ENCODE measurements around the gene SPAG4. TPM values are rescaled to one million over a fixed set of nuclear protein-coding genes. Genes with fewer than 3 reads are reported as not detected.

Gene SPAG4
- total and polyA plus RNA-seq, 8 donors, result 2.9 to 39.7 (median 3.9) TPM; not detected in 3

DNA sequence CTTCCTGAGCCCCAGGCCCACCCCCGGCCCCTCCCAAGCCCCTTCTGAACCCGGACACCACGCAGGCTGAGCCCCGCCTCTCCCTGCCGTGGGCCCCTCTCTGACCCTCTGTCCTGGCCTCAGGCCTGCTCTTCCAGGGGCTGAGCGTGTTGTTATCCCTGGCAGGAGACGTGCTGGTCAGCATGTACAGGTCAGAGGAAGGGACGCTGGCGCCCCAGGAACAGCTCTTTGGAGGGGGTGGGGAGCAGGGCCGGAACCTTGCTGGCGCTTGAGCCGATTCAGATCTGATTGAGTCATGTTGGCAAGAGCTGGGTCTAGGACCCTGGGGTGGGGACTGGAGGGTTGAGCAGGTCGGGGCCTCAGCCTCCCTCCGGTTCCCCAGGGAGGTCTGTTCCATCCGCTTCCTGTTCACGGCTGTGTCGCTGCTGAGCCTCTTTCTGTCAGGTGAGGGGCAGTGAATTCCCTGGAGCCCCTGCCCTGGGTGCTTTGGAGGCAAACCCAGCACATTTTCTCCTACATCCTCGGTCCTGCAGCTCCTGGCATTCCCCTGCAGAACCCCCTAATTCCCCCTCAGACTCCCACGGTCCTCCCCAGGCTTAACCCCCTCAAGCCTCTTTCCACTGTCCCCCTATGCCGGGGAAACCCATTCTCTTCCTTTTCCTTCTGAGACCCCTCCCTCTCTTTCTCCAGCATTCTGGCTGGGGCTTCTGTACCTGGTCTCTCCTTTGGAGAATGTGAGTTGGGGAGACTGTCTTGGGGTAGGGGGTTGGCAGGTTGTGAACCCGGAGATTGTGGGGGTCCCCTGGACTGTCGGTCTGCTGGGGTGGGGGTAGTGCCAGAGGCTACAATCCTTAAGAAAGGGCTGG lies 2.0 kb downstream of the SPAG4 start:
- intact Hi-C loops (cut with DNase I; ENCODE audit: low total_unique reads), result no loop called here
- WGBS, 5 donors, result 8 to 15% (median 12%) methylated on average over 19 to 22 of the region's 22 CpGs
- TF ChIP-seq POLR2A (IDR thresholded peaks at IDR 0.05), result no peak
- TF ChIP-seq, protein P1, sequence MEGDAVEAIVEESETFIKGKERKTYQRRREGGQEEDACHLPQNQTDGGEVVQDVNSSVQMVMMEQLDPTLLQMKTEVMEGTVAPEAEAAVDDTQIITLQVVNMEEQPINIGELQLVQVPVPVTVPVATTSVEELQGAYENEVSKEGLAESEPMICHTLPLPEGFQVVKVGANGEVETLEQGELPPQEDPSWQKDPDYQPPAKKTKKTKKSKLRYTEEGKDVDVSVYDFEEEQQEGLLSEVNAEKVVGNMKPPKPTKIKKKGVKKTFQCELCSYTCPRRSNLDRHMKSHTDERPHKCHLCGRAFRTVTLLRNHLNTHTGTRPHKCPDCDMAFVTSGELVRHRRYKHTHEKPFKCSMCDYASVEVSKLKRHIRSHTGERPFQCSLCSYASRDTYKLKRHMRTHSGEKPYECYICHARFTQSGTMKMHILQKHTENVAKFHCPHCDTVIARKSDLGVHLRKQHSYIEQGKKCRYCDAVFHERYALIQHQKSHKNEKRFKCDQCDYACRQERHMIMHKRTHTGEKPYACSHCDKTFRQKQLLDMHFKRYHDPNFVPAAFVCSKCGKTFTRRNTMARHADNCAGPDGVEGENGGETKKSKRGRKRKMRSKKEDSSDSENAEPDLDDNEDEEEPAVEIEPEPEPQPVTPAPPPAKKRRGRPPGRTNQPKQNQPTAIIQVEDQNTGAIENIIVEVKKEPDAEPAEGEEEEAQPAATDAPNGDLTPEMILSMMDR (IDR thresholded peaks at IDR 0.05), result peak in 4 of 7 experiments; percentile 9 to 38 (median 24)
- TF ChIP-seq EP300 (IDR thresholded peaks at IDR 0.05), result no peak
- TF ChIP-seq POLR2AphosphoS5 (IDR thresholded peaks at IDR 0.05), result no peak
- Histone ChIP-seq H3K9me3 (no peaks in the 10 kb centered on the region), H3K27ac (peak overlapping the region; percentile 82 to 95 (median 92)), H3K4me1 (peaks cover 31 to 52% (median 47%) of the 10 kb centered on the region in 4 donors), H3K36me3 (peaks cover 0 to 17% (median 12%) of the 10 kb centered on the region in 4 donors), H3K4me3 (peak overlapping the region; percentile 45 to 62 (median 54)), H3K27me3 (no peaks in the 10 kb centered on the region)
- DNase-seq, result peak; percentile 55 to 82

DNA sequence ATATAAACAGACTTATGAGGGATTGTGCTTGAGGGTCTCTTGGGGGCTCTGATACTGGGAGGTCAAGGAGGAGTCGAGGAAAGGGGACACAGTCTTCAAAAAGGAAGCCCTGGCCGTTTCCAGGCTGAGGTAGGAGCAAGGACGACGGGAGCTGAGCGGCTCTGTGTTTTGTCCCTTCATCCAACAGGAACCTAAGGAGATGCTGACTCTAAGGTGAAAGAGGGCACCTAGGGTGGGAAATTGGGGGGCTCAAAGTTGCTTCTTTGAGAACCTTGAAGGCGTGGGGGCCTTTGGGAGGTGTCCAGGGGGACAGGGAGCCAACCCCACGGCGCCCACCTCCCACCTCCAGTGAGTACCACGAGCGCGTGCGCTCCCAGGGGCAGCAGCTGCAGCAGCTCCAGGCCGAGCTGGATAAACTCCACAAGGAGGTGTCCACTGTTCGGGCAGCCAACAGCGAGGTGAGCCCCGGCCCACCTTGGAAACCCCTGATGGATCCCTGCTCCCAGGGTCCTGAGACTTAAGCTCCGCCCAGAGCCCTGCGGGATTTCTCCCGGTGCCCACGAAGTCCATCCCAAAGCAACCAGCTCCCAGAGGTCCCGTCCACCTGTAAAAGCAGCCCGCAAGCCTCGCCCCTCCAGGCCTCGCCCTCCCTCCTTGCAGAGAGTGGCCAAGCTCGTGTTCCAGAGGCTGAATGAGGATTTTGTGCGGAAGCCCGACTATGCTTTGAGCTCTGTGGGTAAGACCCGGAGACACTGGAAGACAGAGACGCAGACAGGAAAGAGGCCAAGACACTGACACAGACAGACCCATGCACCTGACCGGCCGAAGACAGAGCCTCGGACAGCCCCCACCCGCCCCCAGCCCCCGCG lies 2.9 kb downstream of the SPAG4 start:
- Histone ChIP-seq H3K27ac (peak overlapping the region; percentile 36 to 95 (median 92)), H3K4me1 (peaks cover 31 to 52% (median 47%) of the 10 kb centered on the region in 4 donors), H3K4me3 (peak overlapping the region; percentile 45 to 62 (median 54)), H3K9me3 (no peaks in the 10 kb centered on the region), H3K36me3 (peaks cover 0 to 21% (median 15%) of the 10 kb centered on the region in 4 donors), H3K27me3 (no peaks in the 10 kb centered on the region)
- WGBS, 5 donors, result 5 to 11% (median 8%) methylated on average over 26 to 35 of the region's 35 CpGs
- intact Hi-C loops (cut with DNase I; ENCODE audit: low total_unique reads), result no loop called here
- peak in 1 of 2 donors; percentile 57 for DNase-seq
- TF ChIP-seq POLR2AphosphoS5 (IDR thresholded peaks at IDR 0.05) (no peak), POLR2A (IDR thresholded peaks at IDR 0.05) (no peak)
- TF ChIP-seq, protein P1 (IDR thresholded peaks at IDR 0.05), result no peak

DNA sequence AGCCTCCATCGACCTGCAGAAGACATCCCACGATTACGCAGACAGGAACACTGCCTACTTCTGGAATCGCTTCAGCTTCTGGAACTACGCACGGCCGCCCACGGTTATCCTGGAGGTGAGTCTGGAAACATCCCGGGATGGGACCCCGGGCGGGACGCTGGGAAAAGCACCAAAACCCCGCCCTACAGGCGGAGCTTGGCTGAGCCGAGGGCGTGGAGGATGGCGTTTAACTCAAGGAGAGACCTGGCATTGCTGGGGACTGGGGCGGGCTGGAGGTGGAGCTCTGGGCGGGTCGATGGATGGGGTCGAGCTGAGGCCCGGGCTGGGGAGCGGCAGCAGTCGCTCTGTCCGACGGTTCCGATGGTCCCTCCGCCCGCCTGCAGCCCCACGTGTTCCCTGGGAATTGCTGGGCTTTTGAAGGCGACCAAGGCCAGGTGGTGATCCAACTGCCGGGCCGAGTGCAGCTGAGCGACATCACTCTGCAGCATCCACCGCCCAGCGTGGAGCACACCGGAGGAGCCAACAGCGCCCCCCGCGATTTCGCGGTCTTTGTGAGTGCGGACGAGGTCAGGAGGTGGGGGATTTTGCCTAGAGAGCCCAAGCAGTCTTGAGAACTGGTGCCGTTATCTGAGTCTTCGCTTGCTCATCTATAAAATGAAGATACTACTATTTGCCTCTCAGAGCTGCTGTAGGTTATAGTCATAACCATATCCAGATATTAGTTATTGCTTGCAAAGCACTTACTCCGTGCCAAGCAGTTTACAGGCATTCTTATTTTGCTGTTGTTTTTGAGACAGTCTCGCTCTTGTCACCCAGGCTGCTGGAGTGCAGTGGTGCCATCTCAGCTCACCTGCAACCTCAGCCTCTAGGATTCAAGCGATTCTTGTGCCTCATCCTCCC lies 3.8 kb downstream of the SPAG4 start:
- 5 to 8% (median 5%) methylated on average over 31 to 49 of the region's 49 CpGs for WGBS, 5 donors
- intact Hi-C loops (cut with DNase I; ENCODE audit: low total_unique reads), result no loop called here
- no peaks in the 10 kb centered on the region for H3K9me3 ChIP-seq
- peak overlapping the region; percentile 45 to 62 (median 54) for H3K4me3 ChIP-seq
- peak; percentile 82 to 92 for DNase-seq
- TF ChIP-seq POLR2A (IDR thresholded peaks at IDR 0.05) (no peak), EP300 (IDR thresholded peaks at IDR 0.05) (no peak), POLR2AphosphoS5 (IDR thresholded peaks at IDR 0.05) (peak in 1 of 3 donors; percentile 31)
- TF ChIP-seq, protein P1 (IDR thresholded peaks at IDR 0.05), result peak in 2 of 7 experiments; percentile 15 to 27
- H3K4me1 ChIP-seq, result peaks cover 31 to 51% (median 45%) of the 10 kb centered on the region in 4 donors
- H3K27ac ChIP-seq, result peak overlapping the region; percentile 31 to 95 (median 92)
- H3K36me3 ChIP-seq, result peaks cover 0 to 23% (median 16%) of the 10 kb centered on the region in 4 donors
- no peaks in the 10 kb centered on the region for H3K27me3 ChIP-seq
